ENCODE results near the gene CSF2RB.

CSF2RB gene

GRCh38 chr22:36940676-36941075, 27.2 kb downstream of the CSF2RB start:
- no peak for TF ChIP-seq CTCF (IDR thresholded peaks at IDR 0.05; ENCODE audit: low read depth, low read length, missing control alignments)
- H3K4me3 ChIP-seq (replicated peaks; ENCODE audit: low read depth, low read length), result no peak overlapping the region
- DNase-seq (ENCODE audit: extremely low read depth, low read depth), result no peak

DNA sequence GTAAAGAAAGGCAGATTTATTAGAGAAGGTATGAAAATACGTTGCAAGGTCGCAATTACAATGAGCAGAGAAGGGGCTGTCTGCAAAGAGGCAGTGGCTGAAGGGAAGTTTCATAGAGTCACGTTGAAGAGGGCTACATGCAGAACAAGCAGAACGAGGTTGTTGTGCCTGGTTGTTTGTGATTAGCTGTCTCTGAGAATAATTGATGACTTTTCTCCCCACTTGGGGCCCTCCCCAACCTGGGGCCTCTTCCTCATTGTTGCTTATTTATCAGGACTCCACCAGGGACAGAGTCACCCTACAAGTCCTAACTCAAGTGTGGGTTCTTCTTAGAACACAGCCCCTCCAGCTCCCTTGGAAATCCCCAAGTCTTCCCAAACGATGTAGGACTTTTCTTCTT, 29.1 kb downstream of the CSF2RB start:
- TF ChIP-seq CTCF (IDR thresholded peaks at IDR 0.05; ENCODE audit: low read depth, low read length, missing control alignments), result no peak

GRCh38 chr22:36946421-36947158, 33.2 kb downstream of the CSF2RB start:
- TF ChIP-seq CTCF (IDR thresholded peaks at IDR 0.05; ENCODE audit: low read depth, low read length, missing control alignments), result no peak
- DNase-seq (ENCODE audit: extremely low read depth, low read depth), result no peak
- H3K4me3 ChIP-seq (replicated peaks; ENCODE audit: low read depth, low read length), result no peak overlapping the region

More for the DNA sequence above, 29.1 kb downstream of the CSF2RB start:
- no peak overlapping the region for H3K4me3 ChIP-seq (replicated peaks; ENCODE audit: low read depth, low read length)
- DNase-seq (ENCODE audit: extremely low read depth, low read depth), result no peak

- DNase-seq (ENCODE audit: extremely low read depth, low read depth), result no peak
- no peak for TF ChIP-seq CTCF (IDR thresholded peaks at IDR 0.05; ENCODE audit: low read depth, low read length, missing control alignments)
- no peak overlapping the region for H3K4me3 ChIP-seq (replicated peaks; ENCODE audit: low read depth, low read length)
Measured at GRCh38 chr22:36948273-36949225, 35.1 kb downstream of the CSF2RB start.

- no peak for TF ChIP-seq CTCF (IDR thresholded peaks at IDR 0.05; ENCODE audit: low read depth, low read length, missing control alignments)
- H3K4me3 ChIP-seq (replicated peaks; ENCODE audit: low read depth, low read length), result no peak overlapping the region
- no peak for DNase-seq (ENCODE audit: extremely low read depth, low read depth)
Measured at GRCh38 chr22:36950797-36951590, 37.6 kb downstream of the CSF2RB start.

GRCh38 chr22:36951746-36952145, 38.3 kb downstream of the CSF2RB start:
- DNase-seq (ENCODE audit: extremely low read depth, low read depth), result no peak
- H3K4me3 ChIP-seq (replicated peaks; ENCODE audit: low read depth, low read length), result no peak overlapping the region
- TF ChIP-seq CTCF (IDR thresholded peaks at IDR 0.05; ENCODE audit: low read depth, low read length, missing control alignments), result no peak
